IPS DF 4.7 (cell line): ENCODE results near the gene DZIP1L.

Experiments
- DNase-seq: peaks from one replicate; pipeline ENCODE4 v3.0.0-alpha.2; 2013; ENCODE audit warnings: low spot score; ENCODE audit errors: extremely low read depth

Gene DZIP1L

GRCh38 chr3:138072796-138073195 lies 42.6 kb downstream of the DZIP1L start:
- no peak for DNase-seq

GRCh38 chr3:138070006-138070405 lies 45.4 kb downstream of the DZIP1L start:
- no peak for DNase-seq

- DNase-seq: peak; percentile 68
Measured at GRCh38 chr3:138068579-138069174, 46.7 kb downstream of the DZIP1L start.

- no peak for DNase-seq
Measured at GRCh38 chr3:138068046-138068445, 47.4 kb downstream of the DZIP1L start.

GRCh38 chr3:138066972-138067371 lies 48.4 kb downstream of the DZIP1L start:
- DNase-seq: no peak

- no peak for DNase-seq
Measured at GRCh38 chr3:138066383-138066782, 49.0 kb downstream of the DZIP1L start.

GRCh38 chr3:138065949-138066348 lies 49.5 kb downstream of the DZIP1L start:
- no peak for DNase-seq

- DNase-seq: no peak
Measured at GRCh38 chr3:138063416-138063815, 52.0 kb downstream of the DZIP1L start.

- DNase-seq: no peak
Measured at GRCh38 chr3:138062626-138063025, 52.8 kb downstream of the DZIP1L start.

GRCh38 chr3:138062037-138062436 lies 53.4 kb downstream of the DZIP1L start:
- DNase-seq: no peak

GRCh38 chr3:138060792-138061191 lies 54.6 kb downstream of the DZIP1L start:
- DNase-seq: no peak

GRCh38 chr3:138059261-138059660 lies 56.1 kb downstream of the DZIP1L start:
- DNase-seq: no peak

- no peak for DNase-seq
Measured at GRCh38 chr3:138057384-138057783, 58.0 kb downstream of the DZIP1L start.

GRCh38 chr3:138054057-138054456 lies 61.4 kb downstream of the DZIP1L start:
- DNase-seq: no peak

GRCh38 chr3:138051947-138052802 lies 63.2 kb downstream of the DZIP1L start:
- no peak for DNase-seq

GRCh38 chr3:138049157-138049919 lies 66.1 kb downstream of the DZIP1L start:
- no peak for DNase-seq

GRCh38 chr3:138047596-138048158 lies 67.7 kb downstream of the DZIP1L start:
- DNase-seq: no peak

GRCh38 chr3:138046955-138047354 lies 68.5 kb downstream of the DZIP1L start:
- DNase-seq: no peak

GRCh38 chr3:138046085-138046484 lies 69.3 kb downstream of the DZIP1L start:
- no peak for DNase-seq

GRCh38 chr3:138043266-138044029 lies 72.0 kb downstream of the DZIP1L start:
- no peak for DNase-seq

GRCh38 chr3:138042043-138042442 lies 73.4 kb downstream of the DZIP1L start:
- no peak for DNase-seq
